GM18498 (cell line): ENCODE data around the gene SIGLEC10.
A peak's percentile ranks its signal among the peaks of the same experiment; 100 is the strongest.
"Not testable (repeated sequence)": the region's sequence is repeated elsewhere in the genome, so short reads cannot be mapped to it uniquely, and the experiment has no call there.

ENCODE experiments used
- ATAC-seq: cut with Tn5 transposase; IDR thresholded peaks from one replicate; pipeline ENCODE4 v1.9.1; 2021; ENCODE audit warnings: mild to moderate bottlenecking, moderate library complexity; ENCODE audit not compliant: unreplicated experiment

Gene SIGLEC10

GRCh38 chr19:51397453-51397852 is 20.0 kb downstream of the SIGLEC10 start:
- ATAC-seq, result not testable (repeated sequence)

- no peak for ATAC-seq
Observed at GRCh38 chr19:51396175-51396574, 21.3 kb downstream of the SIGLEC10 start.

GRCh38 chr19:51394050-51394836 is 23.2 kb downstream of the SIGLEC10 start:
- peak; percentile 86 for ATAC-seq

GRCh38 chr19:51392701-51393100 is 24.7 kb downstream of the SIGLEC10 start:
- no peak for ATAC-seq

GRCh38 chr19:51391073-51391611 is 26.3 kb downstream of the SIGLEC10 start:
- ATAC-seq, result no peak

- no peak for ATAC-seq
Observed at GRCh38 chr19:51389143-51389542, 28.3 kb downstream of the SIGLEC10 start.

- no peak for ATAC-seq
Observed at GRCh38 chr19:51387924-51388389, 29.5 kb downstream of the SIGLEC10 start, which contains the start of gene LIM2. TSS of gene LIM2 (minus strand) at chr19:51387974. CDS start at chr19:51387443, 531 bp downstream.

- ATAC-seq, result no peak
Observed at GRCh38 chr19:51386882-51387520, 30.4 kb downstream of the SIGLEC10 start.

GRCh38 chr19:51382004-51382403 is 35.4 kb downstream of the SIGLEC10 start:
- ATAC-seq, result no peak

GRCh38 chr19:51380379-51380778 is 37.1 kb downstream of the SIGLEC10 start:
- no peak for ATAC-seq

GRCh38 chr19:51377422-51377821 is 40.0 kb downstream of the SIGLEC10 start:
- ATAC-seq, result no peak

GRCh38 chr19:51375504-51376221 is 41.8 kb downstream of the SIGLEC10 start:
- no peak for ATAC-seq

GRCh38 chr19:51372649-51373504 is 44.6 kb downstream of the SIGLEC10 start, which contains the start of gene NKG7:
TSS of gene NKG7 (minus strand) at chr19:51372654. CDS start at chr19:51372535, 119 bp downstream.
- peak; percentile 35 for ATAC-seq

GRCh38 chr19:51372021-51372648 is 45.3 kb downstream of the SIGLEC10 start:
- no peak for ATAC-seq

GRCh38 chr19:51371186-51371690 is 46.2 kb downstream of the SIGLEC10 start:
- no peak for ATAC-seq

GRCh38 chr19:51370230-51370629 is 47.2 kb downstream of the SIGLEC10 start:
- ATAC-seq, result no peak

GRCh38 chr19:51368366-51369282 is 48.8 kb downstream of the SIGLEC10 start, which contains the start of gene CLDND2:
TSS of gene CLDND2 (minus strand) at chr19:51369003. CDS start at chr19:51368577, 426 bp downstream.
- ATAC-seq, result no peak
